ENCODE results near the gene GARIN5B. TPM values are rescaled to one million over a fixed set of nuclear protein-coding genes. Genes with fewer than 3 reads are reported as not detected.

GARIN5B gene
- total and polyA plus RNA-seq, 4 donors, result 0.09 TPM; not detected in 3

DNA sequence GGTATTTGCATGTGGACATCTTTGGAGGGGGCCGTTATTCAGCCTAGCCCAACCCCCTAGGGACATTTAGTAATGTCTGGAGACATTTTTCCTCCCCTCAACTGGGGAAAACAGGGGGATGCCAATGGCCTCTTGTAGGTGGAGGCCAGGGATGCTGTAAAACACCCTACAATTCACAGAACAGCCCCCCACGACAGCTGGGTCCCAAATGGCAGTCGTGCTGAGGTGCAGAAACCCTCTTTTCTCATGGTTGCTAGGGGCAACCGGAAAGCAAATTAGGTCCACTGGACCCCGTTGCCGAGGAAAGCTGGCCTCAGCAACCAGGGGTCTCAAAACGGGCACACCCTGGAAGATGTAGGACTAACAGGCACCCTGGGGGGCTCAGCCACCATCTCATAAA, 52.6 kb downstream of the GARIN5B start:
- DNase-seq (no peak), ATAC-seq (ENCODE audit: insufficient read depth, low FRiP score) (no peak)
- peaks cover 0 to 17% (median 3%) of the 10 kb centered on the region in 4 donors for H3K36me3 ChIP-seq (ENCODE audit: control insufficient read depth in 4 of 4, insufficient read depth in 4 of 4, low read length in 4 of 4)
- TF ChIP-seq, protein P1, sequence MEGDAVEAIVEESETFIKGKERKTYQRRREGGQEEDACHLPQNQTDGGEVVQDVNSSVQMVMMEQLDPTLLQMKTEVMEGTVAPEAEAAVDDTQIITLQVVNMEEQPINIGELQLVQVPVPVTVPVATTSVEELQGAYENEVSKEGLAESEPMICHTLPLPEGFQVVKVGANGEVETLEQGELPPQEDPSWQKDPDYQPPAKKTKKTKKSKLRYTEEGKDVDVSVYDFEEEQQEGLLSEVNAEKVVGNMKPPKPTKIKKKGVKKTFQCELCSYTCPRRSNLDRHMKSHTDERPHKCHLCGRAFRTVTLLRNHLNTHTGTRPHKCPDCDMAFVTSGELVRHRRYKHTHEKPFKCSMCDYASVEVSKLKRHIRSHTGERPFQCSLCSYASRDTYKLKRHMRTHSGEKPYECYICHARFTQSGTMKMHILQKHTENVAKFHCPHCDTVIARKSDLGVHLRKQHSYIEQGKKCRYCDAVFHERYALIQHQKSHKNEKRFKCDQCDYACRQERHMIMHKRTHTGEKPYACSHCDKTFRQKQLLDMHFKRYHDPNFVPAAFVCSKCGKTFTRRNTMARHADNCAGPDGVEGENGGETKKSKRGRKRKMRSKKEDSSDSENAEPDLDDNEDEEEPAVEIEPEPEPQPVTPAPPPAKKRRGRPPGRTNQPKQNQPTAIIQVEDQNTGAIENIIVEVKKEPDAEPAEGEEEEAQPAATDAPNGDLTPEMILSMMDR (IDR thresholded peaks at IDR 0.05; ENCODE audit: control extremely low read depth, extremely low read depth), result no peak
- no peaks in the 10 kb centered on the region for H3K4me1 ChIP-seq (ENCODE audit: control insufficient read depth in 5 of 5, insufficient read depth in 5 of 5, low read length in 5 of 5)
- WGBS, 2 donors, result 78 to 86% methylated on average over 7 of the region's 7 CpGs
- H3K27me3 ChIP-seq (ENCODE audit: control insufficient read depth in 3 of 3, insufficient read depth in 3 of 3, low read length in 2 of 3), result no peaks in the 10 kb centered on the region
- H3K27ac ChIP-seq (ENCODE audit: low read depth in 1 of 2, low read length in 1 of 2), result no peak overlapping the region
- H3K9ac ChIP-seq (ENCODE audit: insufficient read depth in 1 of 2, low read length in 2 of 2), result no peak overlapping the region
- H3K4me3 ChIP-seq, result no peak overlapping the region
- no peaks in the 10 kb centered on the region for H3K9me3 ChIP-seq (ENCODE audit: control insufficient read depth in 4 of 4, insufficient read depth in 3 of 4, low read length in 3 of 4)

DNA sequence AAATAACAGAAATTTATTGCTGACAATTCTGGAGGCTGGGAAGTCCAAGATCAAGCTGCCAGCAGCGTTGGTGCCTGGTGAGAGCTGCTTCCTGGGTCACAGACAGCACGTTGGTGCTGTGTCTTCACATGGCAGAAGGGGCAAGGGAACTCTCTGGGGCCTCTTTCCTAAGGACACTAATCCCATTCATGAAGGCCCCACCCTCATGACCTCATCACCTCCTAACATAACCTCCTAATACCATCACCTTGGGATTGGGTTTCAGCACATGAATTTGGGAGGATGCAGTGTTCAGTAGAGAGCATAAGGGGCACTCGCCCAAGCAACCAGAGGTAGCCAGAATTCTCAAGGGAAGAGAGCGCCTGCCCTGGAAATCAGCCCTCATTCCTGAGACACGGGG, 53.6 kb downstream of the GARIN5B start:
- no peaks in the 10 kb centered on the region for H3K27me3 ChIP-seq (ENCODE audit: control insufficient read depth in 3 of 3, insufficient read depth in 3 of 3, low read length in 2 of 3)
- no peak for DNase-seq
- TF ChIP-seq, protein P1 (IDR thresholded peaks at IDR 0.05; ENCODE audit: control extremely low read depth, extremely low read depth), result no peak
- no peaks in the 10 kb centered on the region for H3K4me1 ChIP-seq (ENCODE audit: control insufficient read depth in 5 of 5, insufficient read depth in 5 of 5, low read length in 5 of 5)
- H3K9me3 ChIP-seq (ENCODE audit: control insufficient read depth in 4 of 4, insufficient read depth in 3 of 4, low read length in 3 of 4), result no peaks in the 10 kb centered on the region
- no peak overlapping the region for H3K27ac ChIP-seq (ENCODE audit: low read depth in 1 of 2, low read length in 1 of 2)
- ATAC-seq (ENCODE audit: insufficient read depth, low FRiP score), result no peak
- peaks cover 0 to 17% (median 3%) of the 10 kb centered on the region in 4 donors for H3K36me3 ChIP-seq (ENCODE audit: control insufficient read depth in 4 of 4, insufficient read depth in 4 of 4, low read length in 4 of 4)
- H3K4me3 ChIP-seq, result no peak overlapping the region
- H3K9ac ChIP-seq (ENCODE audit: insufficient read depth in 1 of 2, low read length in 2 of 2), result no peak overlapping the region
- WGBS, 2 donors, result 88 to 94% methylated on average over 5 of the region's 5 CpGs

DNA sequence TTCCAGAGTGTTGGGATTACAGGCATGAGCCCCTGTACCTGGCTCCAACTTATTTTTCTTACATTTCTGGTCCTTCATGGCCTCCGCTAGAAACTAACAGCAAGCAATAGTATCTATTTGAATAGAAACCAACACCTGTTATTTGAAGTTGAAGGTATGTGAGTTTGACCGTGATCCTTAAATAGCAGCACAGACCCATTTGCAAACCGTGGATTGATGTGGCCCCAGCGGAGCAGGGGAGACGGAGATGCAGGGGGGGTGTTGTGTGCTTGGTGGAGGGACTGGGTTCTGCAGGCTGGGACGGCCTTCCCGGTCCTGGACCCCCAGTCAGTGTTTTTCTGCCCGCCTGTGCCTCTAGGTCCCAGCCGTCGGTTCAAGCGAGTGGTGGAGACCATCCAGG, 54.8 kb downstream of the GARIN5B start:
- ATAC-seq (ENCODE audit: insufficient read depth, low FRiP score) (no peak), DNase-seq (no peak)
- Histone ChIP-seq H3K27me3 (ENCODE audit: control insufficient read depth in 3 of 3, insufficient read depth in 3 of 3, low read length in 2 of 3) (no peaks in the 10 kb centered on the region), H3K27ac (ENCODE audit: low read depth in 1 of 2, low read length in 1 of 2) (no peak overlapping the region), H3K4me1 (ENCODE audit: control insufficient read depth in 5 of 5, insufficient read depth in 5 of 5, low read length in 5 of 5) (no peaks in the 10 kb centered on the region), H3K4me3 (no peak overlapping the region), H3K36me3 (ENCODE audit: control insufficient read depth in 4 of 4, insufficient read depth in 4 of 4, low read length in 4 of 4) (peaks cover 0 to 17% (median 3%) of the 10 kb centered on the region in 4 donors), H3K9ac (ENCODE audit: insufficient read depth in 1 of 2, low read length in 2 of 2) (no peak overlapping the region), H3K9me3 (ENCODE audit: control insufficient read depth in 4 of 4, insufficient read depth in 3 of 4, low read length in 3 of 4) (no peaks in the 10 kb centered on the region)
- TF ChIP-seq, protein P1 (IDR thresholded peaks at IDR 0.05; ENCODE audit: control extremely low read depth, extremely low read depth), result no peak
- 93% methylated on average over 11 of the region's 11 CpGs for WGBS, 2 donors

DNA sequence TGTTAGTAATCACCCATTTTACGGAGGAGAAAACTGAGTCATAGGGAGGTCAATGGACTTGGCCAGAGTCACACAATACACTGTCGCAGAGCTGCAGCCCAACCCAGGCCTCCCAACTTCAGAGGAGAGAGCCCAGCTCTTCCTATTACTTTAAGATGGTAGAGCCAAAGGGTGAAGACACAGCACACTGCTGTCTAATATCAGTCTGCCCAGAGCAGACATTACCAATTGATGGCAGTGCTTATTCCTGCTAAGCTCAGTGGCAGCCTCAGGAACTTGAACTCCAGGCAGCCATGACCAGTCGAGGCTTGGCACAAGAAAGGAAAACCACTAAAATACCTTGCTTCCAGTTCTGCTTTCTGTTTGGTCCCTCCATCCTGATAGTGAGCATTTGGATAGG, 56.3 kb downstream of the GARIN5B start:
- Histone ChIP-seq H3K9ac (ENCODE audit: insufficient read depth in 1 of 2, low read length in 2 of 2) (no peak overlapping the region), H3K4me3 (no peak overlapping the region), H3K9me3 (ENCODE audit: control insufficient read depth in 4 of 4, insufficient read depth in 3 of 4, low read length in 3 of 4) (no peaks in the 10 kb centered on the region), H3K36me3 (ENCODE audit: control insufficient read depth in 4 of 4, insufficient read depth in 4 of 4, low read length in 4 of 4) (peaks cover 0 to 17% (median 3%) of the 10 kb centered on the region in 4 donors), H3K4me1 (ENCODE audit: control insufficient read depth in 5 of 5, insufficient read depth in 5 of 5, low read length in 5 of 5) (peaks cover 0 to 4% (median under 1%) of the 10 kb centered on the region in 5 donors), H3K27ac (ENCODE audit: low read depth in 1 of 2, low read length in 1 of 2) (no peak overlapping the region), H3K27me3 (ENCODE audit: control insufficient read depth in 3 of 3, insufficient read depth in 3 of 3, low read length in 2 of 3) (no peaks in the 10 kb centered on the region)
- no peak for ATAC-seq (ENCODE audit: insufficient read depth, low FRiP score)
- 72 to 83% methylated on average over 3 of the region's 3 CpGs for WGBS, 2 donors
- TF ChIP-seq, protein P1 (IDR thresholded peaks at IDR 0.05; ENCODE audit: control extremely low read depth, extremely low read depth), result no peak
- no peak for DNase-seq

Data from lung (tissue), 12 donors.